ENCODE measurements around the gene OARD1.
"Not testable (repeated sequence)": the region's sequence is repeated elsewhere in the genome, so short reads cannot be mapped to it uniquely, and the experiment has no call there.

The OARD1 gene

DNA sequence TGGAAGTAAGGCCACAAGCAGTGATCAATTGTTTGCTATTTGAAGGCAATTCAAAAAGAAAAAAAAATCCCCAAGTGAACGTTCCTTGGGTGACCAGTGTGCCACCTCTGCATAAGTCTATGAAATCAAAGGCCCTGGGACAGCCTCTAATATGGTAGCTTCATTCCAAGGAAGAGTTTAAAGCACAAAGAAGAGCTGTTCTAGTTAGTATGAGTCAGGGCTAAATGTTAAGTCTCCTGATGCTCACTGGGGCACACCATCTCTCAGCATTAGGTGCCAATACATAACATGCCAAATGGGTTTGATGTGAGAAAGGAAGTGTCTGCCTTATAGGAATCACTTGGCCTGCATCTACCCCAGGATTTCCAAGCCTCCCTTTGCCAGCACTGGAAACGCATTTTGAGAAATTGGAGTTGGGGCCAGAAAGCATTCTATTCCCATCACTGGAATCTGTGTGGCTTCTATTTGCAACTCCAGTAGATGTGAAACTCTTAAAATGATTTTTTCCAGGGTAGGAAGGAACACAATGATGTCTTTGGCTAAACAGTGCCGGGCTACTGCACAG, 46.1 kb downstream of the OARD1 start:
- DNase-seq (ENCODE audit: low read depth): no peak

DNA sequence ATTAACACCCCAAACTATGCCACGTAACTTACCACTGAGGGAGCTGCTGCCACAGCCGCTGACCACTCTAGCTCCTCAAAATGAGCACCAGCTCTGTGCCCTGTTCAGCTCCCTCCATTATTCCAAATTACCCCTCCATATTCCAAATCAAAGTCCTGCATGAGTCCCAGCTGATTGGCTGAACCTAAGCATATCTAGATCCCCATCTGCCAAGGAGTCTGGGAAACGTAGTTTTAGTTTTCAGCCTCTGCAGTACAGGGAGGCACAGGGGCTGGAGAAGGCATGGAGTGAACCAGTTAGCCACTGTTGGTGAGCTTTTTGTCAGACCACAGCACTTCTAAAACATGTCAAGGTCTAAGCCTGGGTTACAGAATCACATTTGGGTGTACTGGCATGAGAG, 49.0 kb downstream of the OARD1 start:
- no peak for DNase-seq (ENCODE audit: low read depth)

DNA sequence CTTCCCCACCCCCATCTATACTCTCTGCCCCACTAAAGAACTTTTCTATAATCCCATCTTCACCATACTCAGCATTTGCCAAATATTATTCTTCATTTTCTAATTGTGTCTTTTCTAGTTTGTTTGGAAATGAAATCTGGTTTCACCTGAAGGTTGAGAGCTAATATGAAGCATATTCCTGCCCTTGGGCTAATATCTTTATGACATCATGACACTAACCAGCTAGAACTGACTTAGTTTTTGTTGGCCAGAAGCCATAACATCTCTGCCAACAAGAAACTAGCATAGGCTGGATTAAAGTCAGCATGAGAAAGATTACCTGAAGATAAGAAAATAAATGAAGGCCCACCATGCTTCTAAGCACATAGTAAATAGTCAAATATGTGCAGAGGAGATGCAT, 49.9 kb downstream of the OARD1 start:
- no peak for DNase-seq (ENCODE audit: low read depth)

DNA sequence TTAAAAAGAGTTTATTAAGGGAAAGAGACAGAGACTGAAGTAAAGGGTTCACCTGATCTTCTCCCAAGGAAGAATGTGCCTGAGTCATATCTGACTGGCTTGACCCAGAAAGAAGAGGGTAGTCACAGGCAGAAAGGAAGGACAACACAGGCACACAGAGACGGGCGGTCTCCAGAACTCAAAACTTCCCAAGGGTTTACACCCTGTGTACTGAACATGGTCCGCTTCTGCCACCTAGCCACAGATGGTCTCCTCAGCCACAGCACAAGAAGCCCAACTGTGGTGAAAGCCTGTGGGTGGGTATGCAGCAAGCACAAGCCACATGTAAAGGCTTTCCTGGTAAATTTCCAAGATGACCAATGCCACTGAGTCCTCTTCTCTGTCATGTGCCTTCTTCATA, 50.3 kb downstream of the OARD1 start:
- no peak for DNase-seq (ENCODE audit: low read depth)

DNA sequence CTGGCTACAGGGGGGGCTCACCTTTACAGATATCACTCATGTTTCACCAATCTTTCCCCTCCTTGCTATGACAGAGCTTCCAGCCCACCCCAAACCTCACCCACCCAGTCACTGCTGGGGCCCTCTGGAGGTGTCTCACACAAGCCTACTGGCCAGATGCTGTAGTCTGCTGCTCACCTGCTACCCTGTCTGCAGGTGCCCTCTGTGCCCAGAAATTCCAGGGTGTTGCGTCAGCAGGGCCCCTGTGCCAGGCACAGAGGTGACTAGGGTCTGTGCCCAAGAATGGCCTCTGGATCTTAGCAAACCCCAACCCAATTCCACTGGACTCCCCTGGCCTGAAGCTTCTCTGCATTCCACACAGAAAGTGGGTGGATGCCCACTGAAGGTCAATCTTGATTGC, 54.5 kb downstream of the OARD1 start:
- no peak for DNase-seq (ENCODE audit: low read depth)

DNA sequence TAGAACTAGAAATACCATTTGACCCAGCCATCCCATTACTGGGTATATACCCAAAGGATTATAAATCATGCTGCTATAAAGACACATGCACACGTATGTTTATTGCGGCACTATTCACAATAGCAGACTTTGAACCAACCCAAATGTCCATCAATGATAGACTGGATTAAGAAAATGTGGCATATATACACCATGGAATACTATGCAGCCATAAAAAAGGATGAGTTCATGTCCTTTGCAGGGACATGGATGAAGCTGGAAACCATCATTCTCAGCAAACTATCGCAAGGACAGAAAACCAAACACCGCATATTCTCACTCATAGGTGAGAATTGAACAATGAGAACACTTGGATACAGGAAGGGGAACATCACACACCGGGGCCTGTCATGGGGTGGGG, 56.3 kb downstream of the OARD1 start:
- not testable (repeated sequence) for DNase-seq (ENCODE audit: low read depth)

DNA sequence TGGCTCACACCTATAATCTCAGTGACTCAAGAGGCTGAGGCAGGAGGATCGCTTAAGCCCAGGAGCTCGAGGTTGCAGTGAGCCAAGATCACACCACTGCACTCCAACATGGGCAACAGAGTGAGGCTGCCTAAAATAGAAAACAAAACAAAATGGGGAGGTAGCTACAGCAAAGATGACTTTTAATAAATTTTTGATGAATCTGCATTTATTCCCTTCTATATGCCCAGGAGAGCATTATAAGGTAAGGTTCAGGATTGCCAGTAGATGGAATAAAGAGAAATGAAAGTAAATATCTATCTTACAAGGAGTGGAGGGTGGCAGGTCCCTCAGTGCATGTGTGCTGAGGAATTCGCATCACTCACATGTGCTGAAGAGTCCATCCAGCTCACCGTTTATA, 57.4 kb downstream of the OARD1 start:
- no peak for DNase-seq (ENCODE audit: low read depth)

All from stimulated activated CD8-positive, alpha-beta memory T cell treated with anti-CD3 and anti-CD28 coated beads, Interleukin-12 subunit alpha, Interleukin-12 subunit beta, amount 100 ng/mL, for 1 hour (primary cell).